ENCODE data around the gene SLC38A8.

- TF ChIP-seq, protein P1, sequence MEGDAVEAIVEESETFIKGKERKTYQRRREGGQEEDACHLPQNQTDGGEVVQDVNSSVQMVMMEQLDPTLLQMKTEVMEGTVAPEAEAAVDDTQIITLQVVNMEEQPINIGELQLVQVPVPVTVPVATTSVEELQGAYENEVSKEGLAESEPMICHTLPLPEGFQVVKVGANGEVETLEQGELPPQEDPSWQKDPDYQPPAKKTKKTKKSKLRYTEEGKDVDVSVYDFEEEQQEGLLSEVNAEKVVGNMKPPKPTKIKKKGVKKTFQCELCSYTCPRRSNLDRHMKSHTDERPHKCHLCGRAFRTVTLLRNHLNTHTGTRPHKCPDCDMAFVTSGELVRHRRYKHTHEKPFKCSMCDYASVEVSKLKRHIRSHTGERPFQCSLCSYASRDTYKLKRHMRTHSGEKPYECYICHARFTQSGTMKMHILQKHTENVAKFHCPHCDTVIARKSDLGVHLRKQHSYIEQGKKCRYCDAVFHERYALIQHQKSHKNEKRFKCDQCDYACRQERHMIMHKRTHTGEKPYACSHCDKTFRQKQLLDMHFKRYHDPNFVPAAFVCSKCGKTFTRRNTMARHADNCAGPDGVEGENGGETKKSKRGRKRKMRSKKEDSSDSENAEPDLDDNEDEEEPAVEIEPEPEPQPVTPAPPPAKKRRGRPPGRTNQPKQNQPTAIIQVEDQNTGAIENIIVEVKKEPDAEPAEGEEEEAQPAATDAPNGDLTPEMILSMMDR (IDR thresholded peaks at IDR 0.05): no peak
- TF ChIP-seq POLR2AphosphoS5 (IDR thresholded peaks at IDR 0.05) (no peak), POLR2A (IDR thresholded peaks at IDR 0.05) (no peak)
Measured at GRCh38 chr16:84036982-84037425, 5.6 kb downstream of the SLC38A8 start.
